ENCODE results near the gene KRTAP9-4.

DNA sequence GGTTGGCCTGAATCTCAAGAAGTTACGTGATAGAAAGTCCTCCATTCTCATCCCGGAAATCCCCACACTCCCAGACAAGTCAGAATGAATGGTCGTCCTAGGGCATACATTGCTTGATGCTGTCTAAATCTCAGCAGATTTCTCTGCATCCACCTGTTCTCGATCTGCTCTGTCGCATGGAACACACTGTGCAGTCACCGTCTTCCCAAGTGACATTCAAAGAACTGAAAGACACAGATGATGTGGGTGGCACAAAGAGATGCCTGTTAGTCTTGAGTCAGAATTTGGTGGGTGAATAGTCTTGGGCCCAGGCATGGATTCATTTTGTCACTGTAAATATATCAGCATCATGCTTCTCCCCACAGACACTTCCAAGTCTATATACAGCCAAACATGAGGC, 17.8 kb upstream of the KRTAP9-4 start:
- TF ChIP-seq POLR2A (IDR thresholded peaks at IDR 0.05; ENCODE audit: low read depth, low read length) (no peak), TAF1 (IDR thresholded peaks at IDR 0.05; ENCODE audit: borderline replicate concordance, low read depth, low read length) (no peak)
